Caki2 (cell line): ENCODE data around the gene GTPBP4. TPM values are rescaled to one million over a fixed set of nuclear protein-coding genes. Genes with fewer than 3 reads are reported as not detected.

ENCODE experiments used
- DNase-seq: peaks from one replicate; pipeline ENCODE4 v3.0.0-alpha.2; 2015; ENCODE audit warnings: low read depth
- in situ Hi-C: cut with HindIII; loops from 2 replicates; pipeline ENCODE4 v1.10.0; 2016; ENCODE audit warnings: low sequenced_read_pairs, low pct_unique_long_range_greater_than_20kb, mixed read lengths
- total RNA-seq: library from RNA; depleted of rRNA; stranded (reverse); fragments of >200 nt; shearing (Covaris generic); gene quantifications from 2 replicates; pipeline ENCODE4 v1.2.3, GENCODE V29; 2014; ENCODE audit warnings: low replicate concordance

GTPBP4 gene
- total RNA-seq, 1 experiment from 2014 or later, result 58.9 TPM

- in situ Hi-C loops, result no loop called here
- DNase-seq, result no peak
These were observed 23.8 kb upstream of the GTPBP4 start for GRCh38 chr10:964321-964987.

GRCh38 chr10:964988-965417 lies 23.2 kb upstream of the GTPBP4 start:
- DNase-seq, result no peak
- in situ Hi-C loops, result no loop called here

GRCh38 chr10:966466-967235 lies 21.6 kb upstream of the GTPBP4 start:
- no peak for DNase-seq
- in situ Hi-C loops, result no loop called here

GRCh38 chr10:968546-969199 lies 19.6 kb upstream of the GTPBP4 start:
- in situ Hi-C loops, result no loop called here
- DNase-seq, result no peak

- in situ Hi-C loops, result no loop called here
- DNase-seq, result no peak
These were observed 18.6 kb upstream of the GTPBP4 start for GRCh38 chr10:969473-970150.

GRCh38 chr10:970311-971149 lies 17.7 kb upstream of the GTPBP4 start:
- peak; percentile 71 for DNase-seq
- in situ Hi-C loops, result no loop called here

GRCh38 chr10:971150-971542 lies 17.1 kb upstream of the GTPBP4 start:
- in situ Hi-C loops, result no loop called here
- DNase-seq, result no peak

GRCh38 chr10:971613-972012 lies 16.6 kb upstream of the GTPBP4 start:
- DNase-seq, result no peak
- in situ Hi-C loops, result no loop called here

- in situ Hi-C loops, result no loop called here
- DNase-seq, result no peak
These were observed 15.5 kb upstream of the GTPBP4 start for GRCh38 chr10:972763-973162.

GRCh38 chr10:974038-974784 lies 14.0 kb upstream of the GTPBP4 start:
- DNase-seq, result peak; percentile 49
- in situ Hi-C loops, result no loop called here

GRCh38 chr10:974785-975074 lies 13.5 kb upstream of the GTPBP4 start:
- in situ Hi-C loops, result no loop called here
- no peak for DNase-seq

- DNase-seq, result no peak
These were observed 11.9 kb upstream of the GTPBP4 start for GRCh38 chr10:976316-976715.

GRCh38 chr10:978826-979421 lies 9.3 kb upstream of the GTPBP4 start:
- in situ Hi-C loops, result no loop called here
- peak; percentile 38 for DNase-seq

More at GRCh38 chr10:976316-976715, 11.9 kb upstream of the GTPBP4 start:
- in situ Hi-C loops, result no loop called here

GRCh38 chr10:980468-981093 lies 7.7 kb upstream of the GTPBP4 start:
- no peak for DNase-seq
- in situ Hi-C loops, result loop anchor here (10.0 kb wide), 1 partner anchor 226 kb away; no protein-coding TSS in a partner anchor

- no peak for DNase-seq
- in situ Hi-C loops, result loop anchor here (10.0 kb wide), 1 partner anchor 229 kb away; no protein-coding TSS in a partner anchor
These were observed 4.8 kb upstream of the GTPBP4 start for GRCh38 chr10:983401-983800.

- no peak for DNase-seq
- in situ Hi-C loops, result loop anchor here (10.0 kb wide), 1 partner anchor 229 kb away; no protein-coding TSS in a partner anchor
These were observed 4.1 kb upstream of the GTPBP4 start for GRCh38 chr10:983971-984655.
